Stimulated activated CD4-positive, alpha-beta T cell treated with anti-CD3 and anti-CD28 coated beads, Interleukin-2, amount 100 ng/mL, for 4 hours (primary cell): ENCODE measurements around the gene TBC1D22A.

Source experiments
- DNase-seq: peaks from one replicate; pipeline ENCODE4 v3.0.0-alpha.2; 2020; ENCODE audit warnings: low read depth

TBC1D22A gene

GRCh38 chr22:47060718-47061117 lies 298.3 kb downstream of the TBC1D22A start:
- DNase-seq: no peak

GRCh38 chr22:47061226-47061625 lies 298.8 kb downstream of the TBC1D22A start:
- no peak for DNase-seq

- no peak for DNase-seq
Observed at GRCh38 chr22:47062126-47062525, 299.7 kb downstream of the TBC1D22A start.

- no peak for DNase-seq
Observed at GRCh38 chr22:47063071-47063509, 300.6 kb downstream of the TBC1D22A start.

- no peak for DNase-seq
Observed at GRCh38 chr22:47063606-47064005, 301.2 kb downstream of the TBC1D22A start.

GRCh38 chr22:47064016-47064415 lies 301.6 kb downstream of the TBC1D22A start:
- DNase-seq: no peak

- no peak for DNase-seq
Observed at GRCh38 chr22:47064416-47064815, 302.0 kb downstream of the TBC1D22A start.

GRCh38 chr22:47065756-47066615 lies 303.5 kb downstream of the TBC1D22A start:
- DNase-seq: no peak

- no peak for DNase-seq
Observed at GRCh38 chr22:47066616-47066905, 304.1 kb downstream of the TBC1D22A start.

GRCh38 chr22:47067321-47067890 lies 305.0 kb downstream of the TBC1D22A start:
- DNase-seq: no peak

GRCh38 chr22:47067911-47068625 lies 305.6 kb downstream of the TBC1D22A start:
- no peak for DNase-seq

- DNase-seq: no peak
Observed at GRCh38 chr22:47068626-47068996, 306.2 kb downstream of the TBC1D22A start.

GRCh38 chr22:47069270-47069669 lies 306.8 kb downstream of the TBC1D22A start:
- no peak for DNase-seq

GRCh38 chr22:47071078-47071806 lies 308.8 kb downstream of the TBC1D22A start:
- no peak for DNase-seq

- no peak for DNase-seq
Observed at GRCh38 chr22:47071807-47072641, 309.6 kb downstream of the TBC1D22A start.

GRCh38 chr22:47072642-47072967 lies 310.2 kb downstream of the TBC1D22A start:
- no peak for DNase-seq

- no peak for DNase-seq
Observed at GRCh38 chr22:47073075-47073474, 310.6 kb downstream of the TBC1D22A start.

GRCh38 chr22:47074105-47074504 lies 311.7 kb downstream of the TBC1D22A start:
- no peak for DNase-seq

GRCh38 chr22:47075568-47075967 lies 313.1 kb downstream of the TBC1D22A start:
- no peak for DNase-seq

- DNase-seq: no peak
Observed at GRCh38 chr22:47076758-47077157, 314.3 kb downstream of the TBC1D22A start.

- no peak for DNase-seq
Observed at GRCh38 chr22:47080100-47080499, 317.6 kb downstream of the TBC1D22A start.

- no peak for DNase-seq
Observed at GRCh38 chr22:47082505-47082904, 320.1 kb downstream of the TBC1D22A start.
